ENCODE measurements around the gene SLCO4C1.

DNA sequence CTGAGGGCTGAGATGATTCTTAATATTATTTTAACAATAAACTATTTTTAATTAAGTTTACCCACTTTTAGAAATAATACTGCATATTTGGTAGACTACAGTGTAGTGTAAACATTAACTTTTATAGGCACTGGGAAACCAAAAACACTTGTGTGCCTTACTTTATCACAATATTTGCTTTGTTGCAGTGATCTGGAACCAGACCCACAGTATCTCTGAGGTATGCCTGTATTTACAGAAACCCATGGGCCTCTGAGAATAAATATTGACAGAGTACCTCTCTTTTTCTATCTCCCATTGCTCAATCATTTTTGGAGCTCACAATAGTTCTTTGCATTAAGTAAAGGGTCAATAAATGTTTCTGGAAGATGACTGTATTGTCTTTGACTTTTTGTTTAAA is 73.3 kb downstream of the SLCO4C1 start:
- TF ChIP-seq, protein P1, sequence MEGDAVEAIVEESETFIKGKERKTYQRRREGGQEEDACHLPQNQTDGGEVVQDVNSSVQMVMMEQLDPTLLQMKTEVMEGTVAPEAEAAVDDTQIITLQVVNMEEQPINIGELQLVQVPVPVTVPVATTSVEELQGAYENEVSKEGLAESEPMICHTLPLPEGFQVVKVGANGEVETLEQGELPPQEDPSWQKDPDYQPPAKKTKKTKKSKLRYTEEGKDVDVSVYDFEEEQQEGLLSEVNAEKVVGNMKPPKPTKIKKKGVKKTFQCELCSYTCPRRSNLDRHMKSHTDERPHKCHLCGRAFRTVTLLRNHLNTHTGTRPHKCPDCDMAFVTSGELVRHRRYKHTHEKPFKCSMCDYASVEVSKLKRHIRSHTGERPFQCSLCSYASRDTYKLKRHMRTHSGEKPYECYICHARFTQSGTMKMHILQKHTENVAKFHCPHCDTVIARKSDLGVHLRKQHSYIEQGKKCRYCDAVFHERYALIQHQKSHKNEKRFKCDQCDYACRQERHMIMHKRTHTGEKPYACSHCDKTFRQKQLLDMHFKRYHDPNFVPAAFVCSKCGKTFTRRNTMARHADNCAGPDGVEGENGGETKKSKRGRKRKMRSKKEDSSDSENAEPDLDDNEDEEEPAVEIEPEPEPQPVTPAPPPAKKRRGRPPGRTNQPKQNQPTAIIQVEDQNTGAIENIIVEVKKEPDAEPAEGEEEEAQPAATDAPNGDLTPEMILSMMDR (IDR thresholded peaks at IDR 0.05) = no peak
- TF ChIP-seq POLR2A (IDR thresholded peaks at IDR 0.05) = no peak
- no peak for TF ChIP-seq POLR2AphosphoS5 (IDR thresholded peaks at IDR 0.05)
